ENCODE data around the gene ATF1. TPM values are rescaled to one million over a fixed set of nuclear protein-coding genes. Genes with fewer than 3 reads are reported as not detected.
A peak's percentile ranks its signal among the peaks of the same experiment; 100 is the strongest.

The ATF1 gene
- total RNA-seq, 1 donor from 2014 or later = 25.0 TPM

GRCh38 chr12:50725011-50725942 lies 38.6 kb upstream of the ATF1 start:
- peaks cover 1% of the 10 kb centered on the region for H3K4me1 Mint-ChIP-seq (ENCODE audit: low read depth, unreplicated experiment)
- FAIRE-seq = no peak
- H3K27me3 Mint-ChIP-seq (ENCODE audit: low read depth, unreplicated experiment) = no peaks in the 10 kb centered on the region
- Histone ChIP-seq H4K20me1 (ENCODE audit: insufficient read depth, low read length) (no peaks in the 10 kb centered on the region), H3K79me2 (ENCODE audit: insufficient read depth, low read length) (no peaks in the 10 kb centered on the region), H3K27ac (ENCODE audit: low read depth, low read length) (no peak overlapping the region), H3K4me1 (ENCODE audit: insufficient read depth, low read length) (no peaks in the 10 kb centered on the region), H3K36me3 (ENCODE audit: insufficient read depth, low read length) (peaks cover 53% of the 10 kb centered on the region), H3K9ac (ENCODE audit: low read length) (no peak overlapping the region), H2AFZ (ENCODE audit: low read depth, low read length) (no peak overlapping the region), H3K27me3 (ENCODE audit: insufficient read depth, low read length) (no peaks in the 10 kb centered on the region), H3K4me3 (ENCODE audit: insufficient read depth, low read depth, low read length) (no peak overlapping the region), H3K9me3 (ENCODE audit: insufficient read depth, low read depth, low read length) (no peaks in the 10 kb centered on the region), H3K4me2 (ENCODE audit: low read length) (no peak overlapping the region)
- no peak overlapping the region for H3K27ac Mint-ChIP-seq (ENCODE audit: unreplicated experiment)
- no peak for TF ChIP-seq CTCF (IDR thresholded peaks at IDR 0.05; ENCODE audit: insufficient read depth, low read depth, low read length)
- TF ChIP-seq EZH2 (IDR thresholded peaks at IDR 0.05; ENCODE audit: insufficient read depth, low read length) = no peak
- H3K4me3 Mint-ChIP-seq (ENCODE audit: unreplicated experiment) = no peak overlapping the region
- peak; percentile 33 for DNase-seq (ENCODE audit: low read depth)
- peaks cover 19% of the 10 kb centered on the region for H3K36me3 Mint-ChIP-seq (ENCODE audit: low read depth, unreplicated experiment)
- H3K9me3 Mint-ChIP-seq (ENCODE audit: unreplicated experiment) = no peaks in the 10 kb centered on the region

- peaks cover 6% of the 10 kb centered on the region for H3K4me1 Mint-ChIP-seq (ENCODE audit: low read depth, unreplicated experiment)
- H3K27me3 ChIP-seq (ENCODE audit: insufficient read depth, low read length) = no peaks in the 10 kb centered on the region
- H4K20me1 ChIP-seq (ENCODE audit: insufficient read depth, low read length) = peaks cover 4% of the 10 kb centered on the region
- DNase-seq (ENCODE audit: low read depth) (no peak), FAIRE-seq (no peak)
- no peak overlapping the region for H3K4me3 ChIP-seq (ENCODE audit: insufficient read depth, low read depth, low read length)
- H3K36me3 Mint-ChIP-seq (ENCODE audit: low read depth, unreplicated experiment) = peaks cover 20% of the 10 kb centered on the region
- no peaks in the 10 kb centered on the region for H3K79me2 ChIP-seq (ENCODE audit: insufficient read depth, low read length)
- H3K27ac Mint-ChIP-seq (ENCODE audit: unreplicated experiment) = no peak overlapping the region
- H3K9me3 Mint-ChIP-seq (ENCODE audit: unreplicated experiment) = no peaks in the 10 kb centered on the region
- no peak overlapping the region for H3K4me2 ChIP-seq (ENCODE audit: low read length)
- peaks cover 4% of the 10 kb centered on the region for H3K4me1 ChIP-seq (ENCODE audit: insufficient read depth, low read length)
- peaks cover 42% of the 10 kb centered on the region for H3K36me3 ChIP-seq (ENCODE audit: insufficient read depth, low read length)
- H3K27me3 Mint-ChIP-seq (ENCODE audit: low read depth, unreplicated experiment) = no peaks in the 10 kb centered on the region
- TF ChIP-seq EZH2 (IDR thresholded peaks at IDR 0.05; ENCODE audit: insufficient read depth, low read length) (no peak), CTCF (IDR thresholded peaks at IDR 0.05; ENCODE audit: insufficient read depth, low read depth, low read length) (no peak)
- H3K9me3 ChIP-seq (ENCODE audit: insufficient read depth, low read depth, low read length) = no peaks in the 10 kb centered on the region
- H3K27ac ChIP-seq (ENCODE audit: low read depth, low read length) = no peak overlapping the region
- no peak overlapping the region for H3K4me3 Mint-ChIP-seq (ENCODE audit: unreplicated experiment)
- no peak overlapping the region for H2AFZ ChIP-seq (ENCODE audit: low read depth, low read length)
- no peak overlapping the region for H3K9ac ChIP-seq (ENCODE audit: low read length)
These were observed 36.4 kb upstream of the ATF1 start for GRCh38 chr12:50727466-50727865.

- Mint-ChIP-seq H3K4me3 (ENCODE audit: unreplicated experiment) (no peak overlapping the region), H3K9me3 (ENCODE audit: unreplicated experiment) (no peaks in the 10 kb centered on the region), H3K27ac (ENCODE audit: unreplicated experiment) (no peak overlapping the region), H3K4me1 (ENCODE audit: low read depth, unreplicated experiment) (peaks cover 8% of the 10 kb centered on the region), H3K27me3 (ENCODE audit: low read depth, unreplicated experiment) (no peaks in the 10 kb centered on the region), H3K36me3 (ENCODE audit: low read depth, unreplicated experiment) (peaks cover 24% of the 10 kb centered on the region)
- Histone ChIP-seq H3K4me1 (ENCODE audit: insufficient read depth, low read length) (peaks cover 6% of the 10 kb centered on the region), H2AFZ (ENCODE audit: low read depth, low read length) (no peak overlapping the region), H3K27ac (ENCODE audit: low read depth, low read length) (no peak overlapping the region), H3K4me2 (ENCODE audit: low read length) (no peak overlapping the region), H3K9me3 (ENCODE audit: insufficient read depth, low read depth, low read length) (no peaks in the 10 kb centered on the region), H3K4me3 (ENCODE audit: insufficient read depth, low read depth, low read length) (no peak overlapping the region), H3K9ac (ENCODE audit: low read length) (no peak overlapping the region), H3K27me3 (ENCODE audit: insufficient read depth, low read length) (no peaks in the 10 kb centered on the region), H3K36me3 (ENCODE audit: insufficient read depth, low read length) (peaks cover 34% of the 10 kb centered on the region), H3K79me2 (ENCODE audit: insufficient read depth, low read length) (no peaks in the 10 kb centered on the region), H4K20me1 (ENCODE audit: insufficient read depth, low read length) (peaks cover 4% of the 10 kb centered on the region)
- no peak for DNase-seq (ENCODE audit: low read depth)
- no peak for FAIRE-seq
- TF ChIP-seq EZH2 (IDR thresholded peaks at IDR 0.05; ENCODE audit: insufficient read depth, low read length) = no peak
- no peak for TF ChIP-seq CTCF (IDR thresholded peaks at IDR 0.05; ENCODE audit: insufficient read depth, low read depth, low read length)
These were observed 35.5 kb upstream of the ATF1 start for GRCh38 chr12:50728417-50728816.
